ENCODE results near the gene SNX27. TPM values are rescaled to one million over a fixed set of nuclear protein-coding genes. Genes with fewer than 3 reads are reported as not detected.

Gene SNX27
- polyA plus RNA-seq, 3 donors: 40.1 to 57.1 (median 47.6) TPM

DNA sequence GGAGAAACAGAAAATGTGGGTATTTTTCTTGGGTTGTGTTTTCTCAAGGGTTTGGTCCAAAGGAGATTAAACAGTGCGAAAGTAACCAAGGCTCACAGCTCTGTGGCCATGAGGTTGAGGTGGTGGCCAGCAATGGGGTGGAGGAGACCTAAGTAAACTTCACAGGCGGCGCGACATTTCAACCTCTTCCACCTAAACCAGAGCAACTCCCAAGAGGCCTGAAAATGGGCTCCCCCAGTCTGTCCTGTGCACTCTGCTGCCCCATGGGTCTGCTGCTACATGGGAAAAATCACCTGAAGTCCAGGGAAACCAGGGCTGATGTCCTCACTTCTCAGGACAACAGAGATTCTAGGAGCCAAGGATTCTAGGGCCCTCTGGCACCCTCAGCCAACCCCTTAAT, 92.4 kb downstream of the SNX27 start:
- peaks cover 0 to 5% of the 10 kb centered on the region in 2 donors for H3K4me1 ChIP-seq (ENCODE audit: control insufficient read depth in 1 of 2, insufficient read depth in 2 of 2, low read length in 2 of 2)
- no peaks in the 10 kb centered on the region for H3K9me3 Mint-ChIP-seq
- no peaks in the 10 kb centered on the region for H3K27me3 ChIP-seq (ENCODE audit: control insufficient read depth in 2 of 2, insufficient read depth in 2 of 2, low read length in 2 of 2)
- H3K4me3 ChIP-seq (replicated peaks in 1 of 3; ENCODE audit: low read depth in 2 of 3, low read length in 3 of 3): no peak overlapping the region
- H3K27ac Mint-ChIP-seq: no peak overlapping the region
- peaks cover 27 to 29% of the 10 kb centered on the region in 2 donors for H3K36me3 ChIP-seq (replicated peaks in 1 of 2; ENCODE audit: control insufficient read depth in 1 of 2, insufficient read depth in 2 of 2, low read length in 2 of 2)
- no peak overlapping the region for H3K9ac ChIP-seq (ENCODE audit: insufficient read depth, low read length, poor library complexity, severe bottlenecking)
- H3K4me2 ChIP-seq (replicated peaks; ENCODE audit: extremely low read depth, low read length, poor library complexity, severe bottlenecking): no peak overlapping the region
- intact Hi-C loops (cut with micrococcal nuclease): no loop called here
- no peak overlapping the region for H3K27ac ChIP-seq (ENCODE audit: low read depth in 1 of 2, low read length in 2 of 2)
- H3K9me3 ChIP-seq (replicated peaks in 1 of 2; ENCODE audit: control insufficient read depth in 1 of 2, insufficient read depth in 1 of 2, low read length in 2 of 2): no peaks in the 10 kb centered on the region
- 100% methylated on average over 2 of the region's 4 CpGs for WGBS (ENCODE audit: insufficient coverage)
- peaks cover 0 to 5% (median 1%) of the 10 kb centered on the region in 3 donors for H3K27me3 Mint-ChIP-seq (ENCODE audit: low read depth in 3 of 3)
- H3K36me3 Mint-ChIP-seq: peaks cover 19 to 22% of the 10 kb centered on the region in 2 donors
- H3K4me1 Mint-ChIP-seq: peaks cover 13% of the 10 kb centered on the region
- H3K79me2 ChIP-seq (ENCODE audit: insufficient read depth, low read length): no peaks in the 10 kb centered on the region
- TF ChIP-seq, protein P1, sequence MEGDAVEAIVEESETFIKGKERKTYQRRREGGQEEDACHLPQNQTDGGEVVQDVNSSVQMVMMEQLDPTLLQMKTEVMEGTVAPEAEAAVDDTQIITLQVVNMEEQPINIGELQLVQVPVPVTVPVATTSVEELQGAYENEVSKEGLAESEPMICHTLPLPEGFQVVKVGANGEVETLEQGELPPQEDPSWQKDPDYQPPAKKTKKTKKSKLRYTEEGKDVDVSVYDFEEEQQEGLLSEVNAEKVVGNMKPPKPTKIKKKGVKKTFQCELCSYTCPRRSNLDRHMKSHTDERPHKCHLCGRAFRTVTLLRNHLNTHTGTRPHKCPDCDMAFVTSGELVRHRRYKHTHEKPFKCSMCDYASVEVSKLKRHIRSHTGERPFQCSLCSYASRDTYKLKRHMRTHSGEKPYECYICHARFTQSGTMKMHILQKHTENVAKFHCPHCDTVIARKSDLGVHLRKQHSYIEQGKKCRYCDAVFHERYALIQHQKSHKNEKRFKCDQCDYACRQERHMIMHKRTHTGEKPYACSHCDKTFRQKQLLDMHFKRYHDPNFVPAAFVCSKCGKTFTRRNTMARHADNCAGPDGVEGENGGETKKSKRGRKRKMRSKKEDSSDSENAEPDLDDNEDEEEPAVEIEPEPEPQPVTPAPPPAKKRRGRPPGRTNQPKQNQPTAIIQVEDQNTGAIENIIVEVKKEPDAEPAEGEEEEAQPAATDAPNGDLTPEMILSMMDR (IDR thresholded peaks at IDR 0.05): no peak
- peaks cover 3% of the 10 kb centered on the region for H4K20me1 ChIP-seq (ENCODE audit: insufficient read depth, low read length)
- DNase-seq: no peak
- H3K4me3 Mint-ChIP-seq: no peak overlapping the region
- no peak overlapping the region for H2AFZ ChIP-seq (ENCODE audit: insufficient read depth, low read depth, low read length, poor library complexity, severe bottlenecking)

DNA sequence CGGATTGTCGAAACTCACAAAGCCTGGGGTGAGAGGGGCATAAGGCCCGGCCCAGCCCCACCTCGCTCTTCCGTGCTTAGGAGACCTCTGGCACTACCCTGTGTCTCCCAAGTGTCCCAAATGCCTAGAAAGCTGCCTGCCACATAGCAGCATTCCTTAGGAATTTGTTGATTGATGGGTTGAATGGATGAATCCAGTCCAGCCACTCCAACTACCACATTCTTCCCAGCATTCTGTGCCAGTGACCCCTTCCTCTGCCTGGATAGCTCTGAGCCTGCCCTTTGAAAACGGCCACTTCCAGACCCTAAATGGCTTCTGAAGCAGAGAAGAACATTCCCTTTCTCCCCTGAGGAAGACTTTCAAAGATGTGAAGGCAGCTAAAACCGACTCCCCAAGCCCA, 93.3 kb downstream of the SNX27 start:
- Histone ChIP-seq H4K20me1 (ENCODE audit: insufficient read depth, low read length) (peaks cover under 1% of the 10 kb centered on the region), H3K4me3 (replicated peaks in 1 of 3; ENCODE audit: low read depth in 2 of 3, low read length in 3 of 3) (no peak overlapping the region), H3K27ac (ENCODE audit: low read depth in 1 of 2, low read length in 2 of 2) (no peak overlapping the region), H3K36me3 (replicated peaks in 1 of 2; ENCODE audit: control insufficient read depth in 1 of 2, insufficient read depth in 2 of 2, low read length in 2 of 2) (peaks cover 18 to 20% of the 10 kb centered on the region in 2 donors), H2AFZ (ENCODE audit: insufficient read depth, low read depth, low read length, poor library complexity, severe bottlenecking) (no peak overlapping the region), H3K9ac (ENCODE audit: insufficient read depth, low read length, poor library complexity, severe bottlenecking) (no peak overlapping the region), H3K27me3 (ENCODE audit: control insufficient read depth in 2 of 2, insufficient read depth in 2 of 2, low read length in 2 of 2) (no peaks in the 10 kb centered on the region), H3K4me1 (ENCODE audit: control insufficient read depth in 1 of 2, insufficient read depth in 2 of 2, low read length in 2 of 2) (peaks cover 0 to 5% of the 10 kb centered on the region in 2 donors), H3K9me3 (replicated peaks in 1 of 2; ENCODE audit: control insufficient read depth in 1 of 2, insufficient read depth in 1 of 2, low read length in 2 of 2) (no peaks in the 10 kb centered on the region), H3K4me2 (replicated peaks; ENCODE audit: extremely low read depth, low read length, poor library complexity, severe bottlenecking) (no peak overlapping the region), H3K79me2 (ENCODE audit: insufficient read depth, low read length) (no peaks in the 10 kb centered on the region)
- intact Hi-C loops (cut with micrococcal nuclease): no loop called here
- Mint-ChIP-seq H3K36me3 (peaks cover 10 to 13% of the 10 kb centered on the region in 2 donors), H3K27ac (peak overlapping the region in 1 of 7 donors; percentile 52), H3K4me1 (peaks cover 13% of the 10 kb centered on the region), H3K9me3 (no peaks in the 10 kb centered on the region), H3K27me3 (ENCODE audit: low read depth in 3 of 3) (peaks cover 0 to 7% (median 1%) of the 10 kb centered on the region in 3 donors), H3K4me3 (no peak overlapping the region)
- DNase-seq: no peak
- TF ChIP-seq, protein P1 (IDR thresholded peaks at IDR 0.05): no peak
- 96% methylated on average over 3 of the region's 7 CpGs for WGBS (ENCODE audit: insufficient coverage)
